NCI-H460 (cell line): ENCODE data around the gene EPHX1. TPM values are rescaled to one million over a fixed set of nuclear protein-coding genes. Genes with fewer than 3 reads are reported as not detected.
"Not testable (repeated sequence)": the region's sequence is repeated elsewhere in the genome, so short reads cannot be mapped to it uniquely, and the experiment has no call there.

Source experiments
- DNase-seq: peaks from one replicate; pipeline ENCODE4 v3.0.0-alpha.2; 2016; ENCODE audit warnings: low read depth; ENCODE audit errors: extremely low read depth
- total RNA-seq: library from RNA; depleted of rRNA; stranded (reverse); fragments of >200 nt; shearing (Covaris generic); gene quantifications from 2 replicates; pipeline ENCODE4 v1.2.3, GENCODE V29; 2014

EPHX1 gene
- total RNA-seq, 1 experiment from 2014 or later, result 163 TPM

GRCh38 chr1:225879521-225880221 lies 69.7 kb downstream of the EPHX1 start:
- no peak for DNase-seq

GRCh38 chr1:225880222-225880588 lies 70.3 kb downstream of the EPHX1 start:
- DNase-seq, result no peak

DNA sequence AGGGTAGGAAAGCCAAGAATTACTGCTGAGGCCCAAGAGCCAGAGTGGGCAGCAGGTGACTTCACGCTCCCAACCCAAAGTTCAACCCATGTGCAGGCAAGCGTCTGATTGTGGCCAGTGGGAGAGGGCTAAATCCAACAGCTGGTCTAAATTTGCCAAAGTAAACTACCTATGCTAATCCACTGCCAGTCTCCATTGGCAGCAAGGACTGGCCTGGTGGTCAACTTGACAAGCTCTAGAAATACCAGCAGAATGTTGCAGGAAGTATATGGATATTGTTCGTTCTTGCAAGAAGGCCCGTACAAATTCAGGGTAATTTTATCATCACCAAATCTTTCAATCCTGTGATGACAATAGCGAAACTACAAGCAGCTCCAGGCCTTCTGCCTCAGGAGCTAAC lies 70.7 kb downstream of the EPHX1 start:
- DNase-seq, result no peak

DNA sequence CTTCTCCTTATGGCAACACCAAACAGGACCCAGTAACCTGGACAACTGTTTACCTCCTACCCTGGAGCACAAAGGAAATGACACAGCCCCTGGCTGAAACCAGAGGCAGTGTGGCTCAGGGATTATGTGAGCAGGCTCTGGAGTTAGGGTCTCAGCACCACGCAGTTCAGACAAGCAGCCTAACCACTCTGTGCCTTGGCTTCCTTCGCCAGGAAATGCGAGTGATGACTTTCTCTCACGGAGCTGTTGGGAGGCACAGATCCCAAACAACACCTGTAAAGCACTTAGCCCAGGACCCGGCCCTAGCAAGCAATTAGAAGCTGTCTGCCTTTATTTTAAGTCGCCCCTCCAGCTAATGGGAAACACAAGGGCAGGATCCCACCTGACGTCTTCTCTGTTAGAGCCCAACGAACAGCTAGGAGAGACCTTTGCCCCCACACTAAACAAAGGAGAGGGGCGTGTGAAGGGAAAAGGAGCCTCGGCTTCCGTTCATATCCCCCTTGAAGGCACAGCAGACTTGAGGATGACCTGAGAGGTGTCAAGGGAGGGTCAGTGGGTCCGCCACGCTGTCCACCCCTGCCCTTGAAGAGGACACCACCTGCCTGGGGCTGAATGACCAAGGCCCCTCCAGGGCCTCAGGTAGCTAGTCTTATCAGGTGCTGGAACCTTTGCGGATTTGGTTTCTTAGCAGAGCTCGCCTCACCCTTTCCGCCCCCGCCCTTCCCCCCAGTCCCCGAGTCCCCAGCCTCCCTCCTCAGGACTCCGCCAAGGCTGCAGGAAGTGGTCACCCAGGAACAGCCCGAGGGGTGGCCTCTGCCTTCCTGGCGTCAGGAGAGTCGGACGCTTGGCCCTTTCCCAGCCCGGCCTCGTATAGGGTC lies 71.4 kb downstream of the EPHX1 start:
- peak; percentile 24 for DNase-seq

- DNase-seq, result peak; percentile 81
These were observed 72.2 kb downstream of the EPHX1 start, which contains the start of gene TMEM63A for GRCh38 chr1:225881959-225882693. Gene TMEM63A, minus strand, starts transcription at chr1:225882380. Its CDS starts 4,800 bp downstream, at chr1:225877580.

- DNase-seq, result peak; percentile 29
These were observed 73.0 kb downstream of the EPHX1 start for GRCh38 chr1:225882694-225883615.

DNA sequence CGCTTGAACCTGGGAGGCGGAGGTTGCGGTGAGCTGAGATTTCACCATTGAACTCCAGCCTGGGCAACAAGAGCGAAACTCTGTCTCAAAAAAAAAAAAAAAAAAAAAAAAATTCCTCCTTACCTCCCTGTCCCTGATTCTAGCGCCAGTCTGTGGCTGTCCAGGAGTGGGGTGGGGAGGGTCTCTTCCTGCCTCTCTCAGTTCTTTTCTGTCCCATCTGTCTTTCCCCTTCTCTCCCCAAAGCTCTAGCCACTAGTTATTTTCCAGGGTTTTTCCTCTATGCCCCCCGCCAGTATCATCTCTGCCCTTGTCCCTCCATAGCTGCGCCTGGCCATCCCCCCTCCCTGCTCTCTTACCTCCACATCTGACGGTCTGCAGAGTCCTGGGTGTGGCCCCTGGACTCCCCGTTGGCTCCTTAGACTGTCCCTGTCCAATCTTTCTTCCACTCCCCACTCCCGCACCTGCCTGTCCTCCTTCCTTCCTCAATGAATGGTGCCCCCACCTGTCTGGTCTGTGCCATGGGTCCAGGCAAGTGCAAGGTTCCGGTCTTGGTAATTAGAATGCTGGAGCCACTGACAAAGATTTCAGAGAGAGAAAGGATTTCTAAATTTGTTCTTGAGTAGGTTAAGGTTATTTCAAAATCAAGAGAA lies 73.8 kb downstream of the EPHX1 start:
- DNase-seq, result no peak

- no peak for DNase-seq
These were observed 75.4 kb downstream of the EPHX1 start for GRCh38 chr1:225885336-225885735.

- DNase-seq, result no peak
These were observed 76.5 kb downstream of the EPHX1 start for GRCh38 chr1:225886159-225887029.

DNA sequence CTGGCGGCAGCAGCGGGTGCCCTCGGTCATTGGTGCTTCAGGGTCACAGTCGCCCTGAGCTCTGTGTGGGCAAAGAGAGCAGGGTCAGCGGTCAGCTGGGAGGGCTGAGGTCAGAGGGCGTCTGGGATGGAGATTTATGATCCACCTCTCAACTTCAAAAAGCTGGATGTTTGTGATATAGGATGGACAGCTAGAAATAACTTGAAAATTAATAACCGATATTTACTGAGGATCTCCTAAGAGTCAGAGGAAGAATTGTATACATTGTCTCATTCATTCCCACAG lies 77.0 kb downstream of the EPHX1 start:
- DNase-seq, result no peak

DNA sequence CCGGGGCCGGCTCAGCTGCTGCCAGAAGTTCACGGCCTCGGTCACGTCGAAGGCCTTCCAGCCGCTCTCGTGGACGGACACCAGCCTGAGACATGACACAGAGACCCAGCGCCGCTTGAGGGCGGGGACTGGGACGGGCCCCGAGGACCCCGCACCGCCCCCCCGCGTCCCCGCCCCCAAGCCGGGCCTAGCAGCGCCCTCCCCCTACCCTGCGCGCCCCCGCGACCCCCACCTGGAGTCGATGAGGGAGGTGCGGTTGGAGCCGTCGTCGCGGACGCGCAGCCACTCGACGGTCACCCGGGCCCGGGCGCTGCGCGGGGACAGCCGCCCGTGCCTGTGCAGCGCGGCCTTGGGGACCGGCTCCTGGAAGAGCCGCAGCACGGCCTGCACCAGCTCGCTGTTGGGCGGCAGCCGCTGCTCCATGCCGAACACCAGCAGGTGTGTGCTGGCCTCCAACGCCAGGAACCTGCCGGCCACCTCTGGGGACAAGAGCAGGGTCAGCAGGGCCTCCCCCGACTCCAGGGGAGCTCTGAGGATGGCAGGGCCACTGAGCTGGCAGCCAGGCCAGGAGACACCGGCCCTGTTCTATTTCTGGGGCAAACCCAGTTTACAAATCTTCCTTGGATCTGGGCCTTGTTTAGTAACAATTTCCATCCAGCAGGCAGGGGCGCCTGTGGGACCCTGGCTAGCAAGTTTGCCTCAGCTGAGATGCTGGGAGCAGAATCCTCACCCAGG lies 77.8 kb downstream of the EPHX1 start:
- not testable (repeated sequence) for DNase-seq

- DNase-seq, result no peak
These were observed 78.5 kb downstream of the EPHX1 start for GRCh38 chr1:225888289-225888897.

DNA sequence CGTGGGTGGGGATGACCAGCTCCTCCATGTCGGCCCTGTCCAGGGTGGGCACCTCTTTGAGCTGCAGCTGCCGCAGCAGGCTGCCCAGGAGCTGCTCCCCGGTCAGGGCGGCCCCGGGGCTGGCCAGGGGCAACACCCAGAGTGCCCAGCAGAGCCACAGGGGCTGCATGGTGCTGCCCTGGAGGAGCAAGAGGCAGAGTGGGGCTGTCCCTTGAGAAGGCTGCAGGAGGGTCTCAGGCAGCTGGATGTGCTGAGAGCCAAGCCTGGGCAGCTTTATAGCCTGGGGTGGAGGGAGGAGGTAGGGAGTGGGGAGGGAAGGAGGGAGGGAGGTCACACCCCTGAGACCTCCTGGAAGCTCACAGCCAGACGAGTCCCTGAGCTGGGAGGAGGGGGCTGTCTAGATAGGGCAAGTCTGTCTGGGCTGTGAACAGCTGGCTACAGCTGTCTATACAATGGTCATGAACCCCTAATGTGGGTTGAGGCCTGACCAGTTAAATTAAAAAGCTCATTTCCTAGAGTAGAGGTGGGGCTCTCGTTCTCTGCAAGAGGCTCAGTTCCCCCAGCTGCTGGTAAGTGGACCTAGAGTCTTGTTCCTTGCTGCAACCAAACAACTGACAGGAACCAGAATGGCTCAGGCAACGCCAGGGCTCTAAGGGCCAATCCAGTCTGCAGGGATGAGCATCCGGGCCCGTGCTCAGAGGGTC lies 79.1 kb downstream of the EPHX1 start, which contains the start of gene LEFTY1:
LEFTY1 (minus strand) TSS at position 249 of the 704 bp plus-strand sequence; CDS start at position 169, 80 bp downstream.
- DNase-seq, result no peak

DNA sequence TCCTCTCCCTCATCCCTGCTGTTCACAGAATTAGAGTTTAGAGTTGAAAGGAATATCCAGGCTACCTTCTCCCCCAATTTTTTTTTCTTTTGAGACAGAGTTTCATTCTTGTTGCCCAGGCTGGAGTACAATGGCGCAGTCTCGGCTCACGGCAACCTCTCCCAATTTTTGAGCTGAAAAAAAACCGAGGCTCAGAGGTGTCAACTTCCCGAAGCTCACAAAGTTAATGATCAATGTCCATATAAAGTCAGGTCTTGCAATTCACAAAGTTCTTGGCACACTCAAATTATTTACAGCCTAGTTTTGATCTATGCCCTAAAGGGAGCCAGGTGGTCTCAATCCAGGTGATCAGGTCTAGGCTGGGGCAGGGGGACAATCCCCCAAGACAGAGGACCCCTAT lies 79.8 kb downstream of the EPHX1 start:
- DNase-seq, result no peak

- DNase-seq, result no peak
These were observed 80.7 kb downstream of the EPHX1 start for GRCh38 chr1:225890346-225891228.
